Psoas muscle (tissue), 8 donors: ENCODE data around the gene UBE3B. TPM values are rescaled to one million over a fixed set of nuclear protein-coding genes. Genes with fewer than 3 reads are reported as not detected.
A peak's percentile ranks its signal among the peaks of the same experiment; 100 is the strongest.

Source experiments
- ATAC-seq, 4 donors: fragments of 200-7000 bp; cut with Tn5 transposase; one replicate each; pipeline ENCODE4 v1.9.1; 2020; ENCODE audit warnings: moderate library complexity in 3 of 4, mild to moderate bottlenecking in 2 of 4
- DNase-seq, 2 donors: peaks; one replicate each; pipeline ENCODE4 v3.0.0-alpha.2; 2020
- H3K27ac ChIP-seq: fragments of 200-600 bp; one replicate; pipeline ENCODE4 v1.8.0; 2022
- H3K27me3 ChIP-seq, 3 donors: fragments of 200-600 bp in 1 of 3; one replicate each; pipeline versions ENCODE4 v1.6.1 to v1.8.0; 2013 to 2022; ENCODE audit warnings: low read length in 2 of 3, mild to moderate bottlenecking in 2 of 3, moderate library complexity in 1 of 3; ENCODE audit not compliant: insufficient read depth in 3 of 3
- H3K36me3 ChIP-seq, 2 donors: fragments of 200-600 bp in 1 of 2; one replicate each; pipeline versions ENCODE4 v1.6.1 to v1.8.0; 2013 to 2022; ENCODE audit warnings: low read depth in 1 of 2, mild to moderate bottlenecking in 1 of 2, moderate library complexity in 1 of 2; ENCODE audit not compliant: insufficient read depth in 1 of 2
- H3K4me1 ChIP-seq: fragments of 200-600 bp; one replicate; pipeline ENCODE4 v1.8.0; 2022
- H3K4me3 ChIP-seq: fragments of 200-600 bp; one replicate; pipeline ENCODE4 v1.8.0; 2022; ENCODE audit warnings: mild to moderate bottlenecking
- H3K9me3 ChIP-seq: fragments of 200-600 bp; one replicate; pipeline ENCODE4 v1.8.0; 2022
- CTCF ChIP-seq: fragments of 200-600 bp; IDR thresholded peaks from one replicate; pipeline ENCODE4 v1.8.0; 2022; ENCODE audit warnings: antibody characterized with exemption
- WGBS, 3 donors: extraction: QIAGEN DNeasy Blood & Tissue Kit; methylation state at CpG; one replicate each; pipeline versions ENCODE4 v1.1.6 to v1.1.7; 2013; 5-methylcytosine and 5-hydroxymethylcytosine counted together
- intact Hi-C, 2 donors: fragments of 100-400 bp; cut with DNase I; formaldehyde crosslinking; loops; one replicate each; pipeline versions ENCODE4 v1.11.0 to v1.14.2; 2022
- polyA plus RNA-seq, 3 donors: library from polyadenylated mRNA; stranded (reverse); fragments of 200-250 nt; gene quantifications; one replicate each; pipeline ENCODE4 v1.2.3, GENCODE V29; 2013
- total RNA-seq, 4 donors: library from RNA; stranded (reverse); fragmentation: NEBNext Ultra II Directional in 2 of 4; extraction: Animal tissue kit (Norgen Biotek cat#: 25700) in 2 of 4; gene quantifications; one replicate each; pipeline versions ENCODE4 v1.2.1 to v1.2.4, GENCODE V29; 2021 to 2023
- donor health status: healthy with polysubstance abuse.
- donor health status: DM: no; HTN: no; CAD: no; lungs with moderate emphysema.
- donor health status: Bipolar disorder and iron deficiency.
- donor health status: healthy.
- donor health status: DM: yes; HTN: yes; CAD: no.
- donor health status: DM: no; HTN: no; CAD: no.
- donor health status: DM: no; HTN: no; CAD: no.
- donor health status: DM: yes; HTN: yes; CAD: no.

UBE3B gene
- total and polyA plus RNA-seq, 7 donors, result 13.5 to 50.8 (median 42.6) TPM

GRCh38 chr12:109519787-109520186 is 42.4 kb downstream of the UBE3B start:
- WGBS, 3 donors, result 69 to 88% (median 86%) methylated on average over 6 of the region's 6 CpGs

GRCh38 chr12:109521831-109522230 is 44.4 kb downstream of the UBE3B start:
- intact Hi-C loops, result loop anchor here in 1 of 2 donors (5.0 kb wide), 1 partner anchor 75 kb away; no protein-coding TSS in a partner anchor
- Histone ChIP-seq H3K9me3 (no peaks in the 10 kb centered on the region), H3K27ac (no peak overlapping the region), H3K36me3 (peaks cover 3 to 98% of the 10 kb centered on the region in 2 donors), H3K4me3 (no peak overlapping the region), H3K4me1 (peaks cover 5% of the 10 kb centered on the region), H3K27me3 (no peaks in the 10 kb centered on the region)
- TF ChIP-seq CTCF, result no peak
- 66 to 70% (median 66%) methylated on average over 10 of the region's 10 CpGs for WGBS, 3 donors
- no peak for ATAC-seq
- no peak for DNase-seq

More at GRCh38 chr12:109519787-109520186, 42.4 kb downstream of the UBE3B start:
- Histone ChIP-seq H3K9me3 (no peaks in the 10 kb centered on the region), H3K4me1 (peaks cover 5% of the 10 kb centered on the region), H3K36me3 (peaks cover 7 to 97% of the 10 kb centered on the region in 2 donors), H3K4me3 (no peak overlapping the region), H3K27ac (peak overlapping the region; percentile 69), H3K27me3 (no peaks in the 10 kb centered on the region)
- intact Hi-C loops, result loop anchor here (2.0 to 5.0 kb wide), 2 partner anchors 78 to 255 kb away; no protein-coding TSS in a partner anchor
- TF ChIP-seq CTCF, result no peak
- no peak for ATAC-seq
- no peak for DNase-seq

- peak in 1 of 2 donors; percentile 28 for DNase-seq
- no peak overlapping the region for H3K27ac ChIP-seq
Measured at GRCh38 chr12:109523071-109523470, 45.6 kb downstream of the UBE3B start.

GRCh38 chr12:109523504-109523903 is 46.1 kb downstream of the UBE3B start:
- intact Hi-C loops, result loop anchor here in 1 of 2 donors (5.0 kb wide), 1 partner anchor 74 kb away; no protein-coding TSS in a partner anchor
- no peak for ATAC-seq
- no peak overlapping the region for H3K27ac ChIP-seq
- no peak for DNase-seq
- H3K4me1 ChIP-seq, result peaks cover 1% of the 10 kb centered on the region
- H3K9me3 ChIP-seq, result no peaks in the 10 kb centered on the region
- H3K4me3 ChIP-seq, result no peak overlapping the region
- TF ChIP-seq CTCF, result no peak
- no peaks in the 10 kb centered on the region for H3K27me3 ChIP-seq
- WGBS, 3 donors, result 86 to 89% (median 89%) methylated on average over 5 of the region's 5 CpGs
- H3K36me3 ChIP-seq, result peaks cover 0 to 98% of the 10 kb centered on the region in 2 donors

More at GRCh38 chr12:109523071-109523470, 45.6 kb downstream of the UBE3B start:
- H3K27me3 ChIP-seq, result no peaks in the 10 kb centered on the region
- peak in 3 of 4 donors; percentile 20 to 58 (median 45) for ATAC-seq
- TF ChIP-seq CTCF, result no peak
- peaks cover 5% of the 10 kb centered on the region for H3K4me1 ChIP-seq
- no peak overlapping the region for H3K4me3 ChIP-seq
- H3K9me3 ChIP-seq, result no peaks in the 10 kb centered on the region
- intact Hi-C loops, result loop anchor here in 1 of 2 donors (5.0 kb wide), 1 partner anchor 74 kb away; no protein-coding TSS in a partner anchor
- peaks cover 0 to 98% of the 10 kb centered on the region in 2 donors for H3K36me3 ChIP-seq
- WGBS, 3 donors, result 39 to 67% (median 45%) methylated on average over 10 of the region's 10 CpGs
